ENCODE data around the gene PPP4C. TPM values are rescaled to one million over a fixed set of nuclear protein-coding genes. Genes with fewer than 3 reads are reported as not detected.

PPP4C gene
- total RNA-seq, 4 donors from 2014 or later: 41.2 to 58.5 (median 48.6) TPM

GRCh38 chr16:30049871-30050270 is 25.9 kb upstream of the PPP4C start:
- TF ChIP-seq CTCF (IDR thresholded peaks at IDR 0.05) (no peak), EP300 (IDR thresholded peaks at IDR 0.05) (no peak), POLR2AphosphoS5 (IDR thresholded peaks at IDR 0.05) (no peak), POLR2A (IDR thresholded peaks at IDR 0.05) (no peak)
- 79 to 87% methylated on average over 4 to 7 of the region's 8 CpGs for WGBS, 2 donors (ENCODE audit: low coverage in 1 of 2)
- Histone ChIP-seq H3K9me3 (no peaks in the 10 kb centered on the region), H3K4me3 (no peak overlapping the region), H3K36me3 (no peaks in the 10 kb centered on the region), H3K4me1 (peaks cover 0 to 22% (median 14%) of the 10 kb centered on the region in 3 donors), H3K27me3 (peaks cover 4% of the 10 kb centered on the region), H3K27ac (no peak overlapping the region)
- no peak for ATAC-seq

- peaks cover 0 to 22% (median 14%) of the 10 kb centered on the region in 3 donors for H3K4me1 ChIP-seq
- H3K27me3 ChIP-seq: peaks cover under 1% of the 10 kb centered on the region
- ATAC-seq: no peak
- H3K27ac ChIP-seq: no peak overlapping the region
- WGBS, 2 donors (ENCODE audit: low coverage in 1 of 2): 65 to 71% methylated on average over 3 of the region's 3 CpGs
- no peak overlapping the region for H3K4me3 ChIP-seq
- no peak for TF ChIP-seq CTCF (IDR thresholded peaks at IDR 0.05)
- TF ChIP-seq POLR2AphosphoS5 (IDR thresholded peaks at IDR 0.05): no peak
- no peak for TF ChIP-seq POLR2A (IDR thresholded peaks at IDR 0.05)
- no peak for TF ChIP-seq EP300 (IDR thresholded peaks at IDR 0.05)
- no peaks in the 10 kb centered on the region for H3K36me3 ChIP-seq
- no peaks in the 10 kb centered on the region for H3K9me3 ChIP-seq
Observed at GRCh38 chr16:30051518-30051917, 24.3 kb upstream of the PPP4C start.

GRCh38 chr16:30052671-30053372 is 23.0 kb upstream of the PPP4C start:
- 16 to 20% methylated on average over 5 to 10 of the region's 58 CpGs for WGBS, 2 donors (ENCODE audit: low coverage in 1 of 2)
- peak; percentile 86 for ATAC-seq
- no peak for TF ChIP-seq POLR2A (IDR thresholded peaks at IDR 0.05)
- peak in 1 of 4 experiments; percentile 12 for TF ChIP-seq CTCF (IDR thresholded peaks at IDR 0.05)
- TF ChIP-seq EP300 (IDR thresholded peaks at IDR 0.05): no peak
- TF ChIP-seq POLR2AphosphoS5 (IDR thresholded peaks at IDR 0.05): peak; percentile 92
- Histone ChIP-seq H3K27me3 (no peaks in the 10 kb centered on the region), H3K4me3 (peak overlapping the region; percentile 50 to 75), H3K36me3 (no peaks in the 10 kb centered on the region), H3K27ac (peak overlapping the region in 3 of 4 donors; percentile 49 to 69 (median 53)), H3K4me1 (peaks cover 0 to 22% (median 14%) of the 10 kb centered on the region in 3 donors), H3K9me3 (no peaks in the 10 kb centered on the region)

GRCh38 chr16:30053376-30054015 is 22.3 kb upstream of the PPP4C start:
- Histone ChIP-seq H3K4me3 (peak overlapping the region; percentile 50 to 75), H3K4me1 (peaks cover 0 to 22% (median 14%) of the 10 kb centered on the region in 3 donors), H3K27me3 (no peaks in the 10 kb centered on the region), H3K27ac (peak overlapping the region in 3 of 4 donors; percentile 49 to 69 (median 53)), H3K9me3 (no peaks in the 10 kb centered on the region), H3K36me3 (no peaks in the 10 kb centered on the region)
- ATAC-seq: peak; percentile 10
- TF ChIP-seq EP300 (IDR thresholded peaks at IDR 0.05) (no peak), POLR2A (IDR thresholded peaks at IDR 0.05) (no peak), POLR2AphosphoS5 (IDR thresholded peaks at IDR 0.05) (no peak), CTCF (IDR thresholded peaks at IDR 0.05) (no peak)
- WGBS, 2 donors (ENCODE audit: low coverage in 1 of 2): 4 to 17% methylated on average over 4 to 7 of the region's 19 CpGs

Data from gastroesophageal sphincter (tissue), 4 donors.